Glutamatergic neuron (in vitro differentiated cells): Measurements from ENCODE around the gene COL19A1. TPM values are rescaled to one million over a fixed set of nuclear protein-coding genes. Genes with fewer than 3 reads are reported as not detected.

Source experiments
- DNase-seq: peaks from one replicate; pipeline ENCODE4 v3.0.0; 2022
- H3K27ac Mint-ChIP-seq: one replicate; pipeline ENCODE4 v1.8.0; 2020; ENCODE audit warnings: mild to moderate bottlenecking, mixed read lengths, inconsistent platforms; ENCODE audit not compliant: unreplicated experiment
- H3K27me3 Mint-ChIP-seq: one replicate; pipeline ENCODE4 v1.8.0; 2020; ENCODE audit warnings: mild to moderate bottlenecking, moderate library complexity, mixed read lengths, inconsistent platforms; ENCODE audit not compliant: unreplicated experiment
- H3K36me3 Mint-ChIP-seq: one replicate; pipeline ENCODE4 v1.8.0; 2020; ENCODE audit warnings: mild to moderate bottlenecking, mixed read lengths, inconsistent platforms; ENCODE audit not compliant: unreplicated experiment
- H3K4me1 Mint-ChIP-seq: one replicate; pipeline ENCODE4 v1.8.0; 2020; ENCODE audit warnings: mild to moderate bottlenecking, low read depth, mixed read lengths, inconsistent platforms; ENCODE audit not compliant: unreplicated experiment
- H3K4me3 Mint-ChIP-seq: one replicate; pipeline ENCODE4 v1.8.0; 2020; ENCODE audit warnings: mild to moderate bottlenecking, mixed read lengths, inconsistent platforms; ENCODE audit not compliant: unreplicated experiment
- H3K9me3 Mint-ChIP-seq: one replicate; pipeline ENCODE4 v1.8.0; 2020; ENCODE audit warnings: mild to moderate bottlenecking, moderate library complexity, mixed read lengths, inconsistent platforms; ENCODE audit not compliant: unreplicated experiment
- CTCF ChIP-seq: fragments of 200-600 bp; sonication (generic); IDR thresholded peaks from one replicate; pipeline ENCODE4 v1.5.0; 2021; ENCODE audit not compliant: partially characterized antibody, unreplicated experiment
- total RNA-seq: library from RNA; stranded (reverse); fragmentation: NEBNext Ultra II Directional; extraction: Animal tissue kit (Norgen Biotek cat#: 25700); gene quantifications from one replicate; pipeline ENCODE4 v1.2.1, GENCODE V29; 2021; ENCODE audit not compliant: unreplicated experiment

Gene COL19A1
- total RNA-seq, 1 donor from 2014 or later, result 0.78 TPM

GRCh38 chr6:70061546-70061945 lies 195.2 kb downstream of the COL19A1 start:
- H3K9me3 Mint-ChIP-seq, result peaks cover 4% of the 10 kb centered on the region
- no peak for TF ChIP-seq CTCF
- no peaks in the 10 kb centered on the region for H3K36me3 Mint-ChIP-seq
- peaks cover 2% of the 10 kb centered on the region for H3K4me1 Mint-ChIP-seq
- no peak for DNase-seq
- no peak overlapping the region for H3K27ac Mint-ChIP-seq
- no peak overlapping the region for H3K4me3 Mint-ChIP-seq
- H3K27me3 Mint-ChIP-seq, result no peaks in the 10 kb centered on the region

GRCh38 chr6:70062010-70062409 lies 195.7 kb downstream of the COL19A1 start:
- Mint-ChIP-seq H3K9me3 (peaks cover 4% of the 10 kb centered on the region), H3K4me1 (peaks cover 2% of the 10 kb centered on the region), H3K36me3 (no peaks in the 10 kb centered on the region), H3K4me3 (no peak overlapping the region), H3K27me3 (no peaks in the 10 kb centered on the region), H3K27ac (no peak overlapping the region)
- no peak for TF ChIP-seq CTCF
- DNase-seq, result no peak

DNA sequence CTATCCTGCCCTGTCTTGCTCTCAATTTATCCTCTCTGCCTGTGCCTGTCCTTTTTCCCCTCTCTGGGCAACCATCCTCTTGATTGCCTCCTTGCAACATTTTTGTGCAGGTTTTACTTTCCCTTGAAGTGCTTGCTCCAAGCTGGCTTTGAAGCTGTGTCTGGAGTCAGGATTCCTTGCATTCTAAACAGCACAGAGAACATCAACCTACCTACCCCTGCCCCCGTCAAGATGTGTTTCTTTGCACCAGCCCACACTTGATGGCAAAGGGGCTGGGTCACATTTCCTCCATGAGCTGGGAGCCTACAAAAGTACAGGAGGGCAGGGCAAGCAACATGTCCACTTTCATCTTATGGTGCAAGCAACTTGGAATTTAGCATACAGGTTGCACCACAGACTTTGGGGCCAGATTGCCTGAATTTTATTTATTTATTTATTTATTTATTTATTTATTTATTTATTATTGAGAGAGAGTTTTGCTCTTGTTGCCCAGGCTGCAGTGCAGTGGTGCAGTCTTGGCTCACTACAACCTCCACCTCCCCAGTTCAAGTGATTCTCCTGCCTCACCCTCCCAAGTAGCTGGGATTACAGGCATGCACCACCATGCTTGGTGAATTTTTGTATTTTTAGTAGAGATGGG lies 206.3 kb downstream of the COL19A1 start:
- no peak for TF ChIP-seq CTCF
- H3K9me3 Mint-ChIP-seq, result no peaks in the 10 kb centered on the region
- no peak for DNase-seq
- H3K27ac Mint-ChIP-seq, result no peak overlapping the region
- H3K27me3 Mint-ChIP-seq, result no peaks in the 10 kb centered on the region
- H3K4me3 Mint-ChIP-seq, result no peak overlapping the region
- no peaks in the 10 kb centered on the region for H3K36me3 Mint-ChIP-seq
- no peaks in the 10 kb centered on the region for H3K4me1 Mint-ChIP-seq

- DNase-seq, result no peak
- Mint-ChIP-seq H3K4me3 (no peak overlapping the region), H3K27me3 (no peaks in the 10 kb centered on the region), H3K9me3 (no peaks in the 10 kb centered on the region), H3K27ac (no peak overlapping the region), H3K36me3 (no peaks in the 10 kb centered on the region), H3K4me1 (no peaks in the 10 kb centered on the region)
- TF ChIP-seq CTCF, result no peak
These were observed 207.3 kb downstream of the COL19A1 start for GRCh38 chr6:70073637-70074036.

GRCh38 chr6:70079241-70079640 lies 212.9 kb downstream of the COL19A1 start:
- Mint-ChIP-seq H3K9me3 (no peaks in the 10 kb centered on the region), H3K36me3 (no peaks in the 10 kb centered on the region), H3K27me3 (no peaks in the 10 kb centered on the region), H3K27ac (no peak overlapping the region), H3K4me3 (no peak overlapping the region), H3K4me1 (no peaks in the 10 kb centered on the region)
- no peak for TF ChIP-seq CTCF
- DNase-seq, result no peak
